HEK293T (cell line): Measurements from ENCODE around the gene DCTN3.

Experiments
- CTCF ChIA-PET: fragments of 350-600 bp; formaldehyde crosslinking; extraction: SDS; loops from one replicate; lab custom pipeline; 2021; ENCODE audit warnings: antibody characterized with exemption, inconsistent platforms; lab: Yijun Ruan, JAX
- POLR2A ChIA-PET: fragments of 350-600 bp; formaldehyde crosslinking; extraction: SDS; loops from one replicate; lab custom pipeline; 2020; ENCODE audit warnings: antibody characterized with exemption, inconsistent platforms; lab: Yijun Ruan, JAX
- DNase-seq: peaks from one replicate; pipeline ENCODE4 v3.0.0; 2012; ENCODE audit warnings: mixed read lengths; ENCODE audit errors: extremely low spot score
- ARNT ChIP-seq: fragments of 450-650 bp; IDR thresholded peaks from 2 replicates; pipeline ENCODE4 v1.6.1; 2017; ENCODE audit warnings: mild to moderate bottlenecking
- BHLHE40 ChIP-seq: fragments of 450-650 bp; IDR thresholded peaks from 2 replicates; pipeline ENCODE4 v1.6.1; 2016; ENCODE audit warnings: mild to moderate bottlenecking, moderate library complexity, borderline replicate concordance
- CTBP1 ChIP-seq: fragments of 450-650 bp; IDR thresholded peaks from 2 replicates; pipeline ENCODE4 v1.6.1; 2016; ENCODE audit warnings: borderline replicate concordance
- ELF4 ChIP-seq: fragments of 450-650 bp; IDR thresholded peaks from 2 replicates; pipeline ENCODE4 v1.6.1; 2017; ENCODE audit warnings: antibody characterized with exemption
- FOXA1 ChIP-seq: fragments of 450-650 bp; IDR thresholded peaks from 2 replicates; pipeline ENCODE4 v1.6.1; 2016; ENCODE audit warnings: mild to moderate bottlenecking
- FOXK2 ChIP-seq: fragments of 450-650 bp; IDR thresholded peaks from 2 replicates; pipeline ENCODE4 v1.6.1; 2016; ENCODE audit warnings: mild to moderate bottlenecking
- FOXM1 ChIP-seq: fragments of 450-650 bp; IDR thresholded peaks from 2 replicates; pipeline ENCODE4 v1.6.1; 2017; ENCODE audit warnings: mild to moderate bottlenecking, borderline replicate concordance
- HDGF ChIP-seq: fragments of 450-650 bp; IDR thresholded peaks from 2 replicates; pipeline ENCODE4 v1.6.1; 2017; ENCODE audit warnings: antibody characterized with exemption, borderline replicate concordance
- L3MBTL2 ChIP-seq: fragments of 450-650 bp; conservative IDR thresholded peaks from 2 replicates; pipeline ENCODE4 v1.6.1; 2016; ENCODE audit warnings: mild to moderate bottlenecking
- LEF1 ChIP-seq: fragments of 450-650 bp; IDR thresholded peaks from 2 replicates; pipeline ENCODE4 v1.6.1; 2017; ENCODE audit warnings: mild to moderate bottlenecking, borderline replicate concordance
- NFRKB ChIP-seq: fragments of 450-650 bp; IDR thresholded peaks from 2 replicates; pipeline ENCODE4 v1.6.1; 2016; ENCODE audit warnings: mild to moderate bottlenecking, moderate library complexity
- SP1 ChIP-seq: fragments of 450-650 bp; IDR thresholded peaks from 2 replicates; pipeline ENCODE4 v1.6.1; 2017
- SUZ12 ChIP-seq: fragments of 450-650 bp; IDR thresholded peaks from 2 replicates; pipeline ENCODE4 v1.6.1; 2016; ENCODE audit warnings: mild to moderate bottlenecking
- TARDBP ChIP-seq: fragments of 450-650 bp; IDR thresholded peaks from 2 replicates; pipeline ENCODE4 v1.6.1; 2016
- ZNF384 ChIP-seq: fragments of 450-650 bp; IDR thresholded peaks from 2 replicates; pipeline ENCODE4 v1.6.1; 2016
- TF ChIP-seq, protein P1 (sequence below): fragments of 450-650 bp; IDR thresholded peaks from 2 replicates; pipeline ENCODE4 v1.6.1; 2016

DCTN3 gene

DNA sequence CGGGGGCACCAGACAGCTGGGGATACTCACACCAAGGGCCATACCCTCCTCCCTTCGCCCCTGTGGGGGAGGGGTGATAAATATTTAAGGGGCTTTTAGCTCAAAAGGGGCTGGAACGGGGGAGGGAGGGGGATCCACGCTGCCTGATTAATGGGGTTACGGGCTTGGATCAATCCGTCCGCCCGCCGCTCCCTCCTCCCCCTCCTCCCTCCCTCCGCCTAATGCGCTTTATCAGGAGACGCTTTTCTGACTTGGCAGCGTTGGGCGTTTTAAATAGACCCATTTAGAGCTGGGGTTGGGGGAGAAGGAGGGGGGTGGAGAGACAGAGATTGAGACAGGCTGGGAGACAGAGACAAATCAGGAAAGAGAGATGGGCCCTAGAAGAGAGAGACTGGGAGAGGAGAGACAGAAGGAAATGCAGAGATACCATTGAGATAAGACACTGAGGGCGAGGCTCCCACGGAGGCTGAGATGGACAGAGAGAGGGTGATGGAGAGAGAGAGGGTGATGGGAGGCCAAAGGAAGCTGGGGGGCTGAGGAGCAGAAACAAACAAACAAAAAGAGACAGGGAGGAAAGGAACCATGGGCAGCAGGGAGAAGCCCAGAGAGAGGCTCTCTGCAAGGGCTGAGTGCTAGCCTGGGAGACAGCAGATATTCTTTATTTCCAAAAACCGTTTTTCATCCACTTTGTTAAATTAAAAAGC, 41.0 kb downstream of the DCTN3 start:
- ChIA-PET CTCF (interaction anchor here (2.3 kb wide), 1 partner anchor 12 kb away, joined by 10 read pairs; no protein-coding TSS in a partner anchor), POLR2A (interaction anchor here (1.1 kb wide), 1 partner anchor 10 kb away, joined by 5 read pairs; the partner anchor contains the start of gene CNTFR)
- TF ChIP-seq NFRKB (no peak), TARDBP (no peak), ZNF384 (no peak), ARNT (no peak), BHLHE40 (no peak), FOXA1 (no peak), SP1 (no peak), SUZ12 (no peak), FOXK2 (no peak)
- DNase-seq = no peak

DNA sequence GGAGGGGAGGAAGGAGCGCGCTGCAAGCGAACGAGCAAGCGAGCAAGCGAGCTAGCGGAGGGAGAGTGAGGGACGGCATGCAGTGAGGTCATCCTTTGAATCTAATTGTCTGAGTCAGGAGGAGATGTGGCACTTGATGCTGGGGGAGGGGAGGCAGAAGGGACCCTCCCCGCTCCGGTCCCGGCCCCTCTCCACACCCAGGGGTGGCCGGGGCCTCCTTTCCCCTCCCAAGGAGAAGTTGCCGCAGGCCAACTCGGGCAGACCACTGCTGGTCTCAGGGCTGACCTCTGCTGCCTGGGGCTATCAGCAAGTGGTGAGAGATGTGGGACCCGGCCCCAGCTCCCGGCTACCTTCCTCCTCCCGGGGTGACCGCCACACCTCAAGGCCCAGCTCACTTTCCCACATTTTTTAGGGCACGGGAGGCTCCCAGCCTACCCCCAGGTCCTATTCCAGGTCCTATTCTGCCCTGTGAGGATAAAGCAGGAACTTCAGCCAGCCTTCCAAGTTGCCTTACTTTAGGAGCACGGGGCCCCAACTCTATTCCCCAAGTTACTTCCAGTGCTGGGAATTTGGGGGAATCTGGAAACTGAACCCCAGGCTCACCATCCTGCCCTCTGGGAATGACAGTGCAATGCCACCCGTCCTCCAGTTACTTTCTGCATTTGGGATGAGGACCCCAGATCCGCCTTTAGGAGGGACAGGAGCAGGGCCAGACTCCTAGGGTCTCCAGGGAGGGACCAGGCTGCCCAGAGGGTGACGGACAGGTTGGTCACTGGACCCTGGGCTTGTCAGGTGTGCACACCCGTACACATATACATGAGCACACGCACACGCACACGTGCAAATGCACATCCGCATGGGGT, 41.8 kb downstream of the DCTN3 start:
- ChIA-PET POLR2A (interaction anchor here (1.1 kb wide), 1 partner anchor 10 kb away, joined by 5 read pairs; the partner anchor contains the start of gene CNTFR), CTCF (interaction anchor here (1.5 to 2.3 kb wide), 2 partner anchors 13 to 25 kb away, joined by 3 to 10 read pairs; no protein-coding TSS in a partner anchor)
- no peak for TF ChIP-seq ARNT
- no peak for TF ChIP-seq TARDBP
- no peak for TF ChIP-seq L3MBTL2
- TF ChIP-seq FOXM1 = no peak
- TF ChIP-seq FOXK2 = no peak
- TF ChIP-seq ZNF384 = no peak
- no peak for TF ChIP-seq SUZ12
- TF ChIP-seq BHLHE40 = no peak
- TF ChIP-seq SP1 = no peak
- no peak for TF ChIP-seq NFRKB
- no peak for TF ChIP-seq ELF4
- no peak for TF ChIP-seq CTBP1
- TF ChIP-seq HDGF = no peak
- no peak for TF ChIP-seq LEF1
- TF ChIP-seq, protein P1, sequence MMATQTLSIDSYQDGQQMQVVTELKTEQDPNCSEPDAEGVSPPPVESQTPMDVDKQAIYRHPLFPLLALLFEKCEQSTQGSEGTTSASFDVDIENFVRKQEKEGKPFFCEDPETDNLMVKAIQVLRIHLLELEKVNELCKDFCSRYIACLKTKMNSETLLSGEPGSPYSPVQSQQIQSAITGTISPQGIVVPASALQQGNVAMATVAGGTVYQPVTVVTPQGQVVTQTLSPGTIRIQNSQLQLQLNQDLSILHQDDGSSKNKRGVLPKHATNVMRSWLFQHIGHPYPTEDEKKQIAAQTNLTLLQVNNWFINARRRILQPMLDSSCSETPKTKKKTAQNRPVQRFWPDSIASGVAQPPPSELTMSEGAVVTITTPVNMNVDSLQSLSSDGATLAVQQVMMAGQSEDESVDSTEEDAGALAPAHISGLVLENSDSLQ = no peak
- no peak for TF ChIP-seq FOXA1
- no peak for DNase-seq

DNA sequence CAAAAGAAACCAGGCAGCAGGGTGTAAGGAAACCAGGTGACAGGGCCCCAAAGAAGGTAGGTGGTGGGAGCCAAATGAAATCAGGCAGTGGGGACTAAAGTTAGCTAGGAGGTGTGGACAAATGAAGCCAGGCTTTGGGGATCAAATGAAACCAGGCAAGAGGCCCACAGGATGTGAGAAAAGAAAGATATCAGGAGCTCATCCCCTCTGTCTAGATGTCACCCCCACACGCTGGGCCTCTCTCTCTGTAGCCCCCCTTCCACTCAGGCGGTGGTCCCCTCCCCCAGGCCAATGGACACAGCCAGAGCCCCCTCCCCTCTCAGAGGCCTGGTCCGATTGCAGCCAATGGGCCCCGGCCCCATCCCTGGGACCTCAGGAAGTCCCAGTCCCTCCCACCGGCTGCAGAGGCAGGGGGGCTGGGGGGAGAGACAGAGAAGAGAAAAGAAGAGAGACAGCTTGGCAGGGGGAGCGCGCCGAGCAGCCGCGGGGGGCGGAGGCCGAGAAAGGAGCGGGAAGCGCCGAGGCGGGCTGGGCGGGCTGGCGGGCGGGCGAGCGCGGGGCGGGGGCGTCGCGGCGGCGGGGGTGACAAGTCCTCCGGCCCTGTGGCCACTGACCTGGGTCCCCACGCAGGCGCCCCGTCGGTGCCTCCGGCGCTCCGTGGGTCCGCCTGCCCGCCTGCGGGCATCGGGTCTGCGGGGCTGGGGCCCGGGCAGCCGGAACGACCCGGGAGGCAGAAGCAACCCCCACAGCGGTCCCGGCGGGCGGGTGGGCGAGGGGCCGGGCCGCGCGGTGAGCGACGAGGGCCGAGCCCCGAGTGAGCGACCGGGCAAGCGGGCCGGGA, 42.7 kb downstream of the DCTN3 start:
- POLR2A ChIA-PET = interaction anchor here (1.1 kb wide), 1 partner anchor 11 kb away, joined by 5 read pairs; the partner anchor contains the start of gene CNTFR

DNA sequence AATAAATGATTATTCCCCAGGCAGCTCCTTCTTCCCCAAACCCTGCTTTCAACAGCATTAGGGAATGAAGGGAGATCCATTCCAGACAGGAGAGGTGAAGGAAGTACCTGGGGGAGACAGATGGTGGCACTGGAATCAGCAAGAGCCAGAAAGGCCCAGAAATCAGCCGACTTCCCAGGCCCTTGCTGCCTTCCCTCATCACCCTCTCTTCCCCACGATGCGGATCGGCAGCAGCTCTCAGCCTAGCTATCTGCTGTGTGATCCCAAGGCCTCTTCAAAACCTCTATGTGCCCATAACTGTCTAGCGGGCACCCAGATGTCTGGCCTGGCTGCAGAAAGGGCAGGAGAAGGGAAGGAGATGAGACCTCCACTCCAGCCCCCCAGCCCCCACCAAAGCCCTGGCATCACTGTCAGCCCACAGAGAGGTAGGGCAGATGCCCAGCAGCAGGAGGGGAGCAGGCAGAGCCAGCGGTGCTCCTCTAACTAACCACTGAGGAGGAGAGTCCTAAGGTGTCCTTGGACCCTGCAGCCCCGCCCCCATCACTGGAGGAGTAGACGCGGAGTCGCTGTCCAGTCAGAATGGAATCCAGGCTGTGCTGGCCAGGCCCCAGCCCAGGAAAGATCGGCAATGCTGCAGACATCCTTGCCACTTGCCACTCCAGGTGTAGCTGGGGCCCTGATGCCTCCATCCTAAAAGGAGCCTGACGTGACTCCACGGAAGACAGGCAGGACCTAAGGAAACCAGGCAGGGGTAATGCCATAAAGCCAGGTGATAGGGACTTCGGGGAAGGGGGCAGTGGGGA, 43.5 kb downstream of the DCTN3 start:
- CTCF ChIA-PET = interaction anchor here (1.5 kb wide), 1 partner anchor 27 kb away, joined by 3 read pairs; no protein-coding TSS in a partner anchor
- TF ChIP-seq FOXM1 (no peak), FOXK2 (no peak), SUZ12 (no peak), L3MBTL2 (no peak), TARDBP (no peak), ELF4 (no peak), ZNF384 (no peak)

More for the DNA sequence above, 42.7 kb downstream of the DCTN3 start:
- CTCF ChIA-PET = interaction anchor here (1.5 to 2.3 kb wide), 2 partner anchors 14 to 26 kb away, joined by 3 to 10 read pairs; no protein-coding TSS in a partner anchor
- no peak for DNase-seq
- TF ChIP-seq NFRKB (no peak), SUZ12 (no peak), LEF1 (no peak), FOXA1 (no peak), ELF4 (no peak), TARDBP (no peak), FOXK2 (no peak), ZNF384 (no peak), BHLHE40 (no peak), FOXM1 (no peak), L3MBTL2 (no peak), CTBP1 (no peak), ARNT (no peak), HDGF (no peak), SP1 (no peak)
- TF ChIP-seq, protein P1 = no peak

More for the DNA sequence above, 43.5 kb downstream of the DCTN3 start:
- POLR2A ChIA-PET = no interaction called here
- DNase-seq = no peak
